HEK293 (cell line): ENCODE measurements around the gene MATN1.

Experiments used
- BCL11A ChIP-seq: fragments of 450-650 bp; formaldehyde crosslinking; IDR thresholded peaks from 2 replicates; pipeline ENCODE4 v1.5.1; 2016; ENCODE audit warnings: low read depth, missing biosample characterization, missing genetic modification characterization
- CTCF ChIP-seq: fragments of 450-650 bp; formaldehyde crosslinking; IDR thresholded peaks from 2 replicates; pipeline ENCODE4 v1.5.1; 2016; ENCODE audit warnings: missing biosample characterization, missing genetic modification characterization
- KLF16 ChIP-seq: fragments of 450-650 bp; formaldehyde crosslinking; IDR thresholded peaks from 2 replicates; pipeline ENCODE4 v1.5.1; 2017; ENCODE audit warnings: missing biosample characterization, missing genetic modification characterization
- MEIS1 ChIP-seq: sonication (generic); formaldehyde crosslinking; IDR thresholded peaks from 2 replicates; pipeline ENCODE4 v1.8.1; 2022; ENCODE audit warnings: missing genetic modification reagents, mild to moderate bottlenecking, borderline replicate concordance
- MZF1 ChIP-seq: fragments of 450-650 bp; formaldehyde crosslinking; IDR thresholded peaks from 2 replicates; pipeline ENCODE4 v1.5.1; 2017; ENCODE audit warnings: missing biosample characterization, missing genetic modification characterization, borderline replicate concordance
- ZBTB21 ChIP-seq: fragments of 450-650 bp; formaldehyde crosslinking; IDR thresholded peaks from 2 replicates; pipeline ENCODE4 v1.5.1; 2017; ENCODE audit warnings: missing biosample characterization, missing genetic modification characterization
- ZNF138 ChIP-seq: fragments of 450-650 bp; formaldehyde crosslinking; IDR thresholded peaks from 2 replicates; pipeline ENCODE4 v1.5.1; 2016; ENCODE audit warnings: missing biosample characterization, missing genetic modification characterization, borderline replicate concordance
- ZNF202 ChIP-seq: fragments of 450-650 bp; formaldehyde crosslinking; IDR thresholded peaks from 2 replicates; pipeline ENCODE4 v1.5.1; 2016; ENCODE audit warnings: missing biosample characterization, missing genetic modification characterization, borderline replicate concordance
- ZNF221 ChIP-seq: fragments of 450-650 bp; formaldehyde crosslinking; IDR thresholded peaks from 2 replicates; pipeline ENCODE4 v1.5.1; 2017; ENCODE audit warnings: missing biosample characterization, missing genetic modification characterization, borderline replicate concordance
- ZNF610 ChIP-seq: fragments of 450-650 bp; formaldehyde crosslinking; IDR thresholded peaks from 2 replicates; pipeline ENCODE4 v1.5.1; 2016; ENCODE audit warnings: missing biosample characterization, missing genetic modification characterization, borderline replicate concordance
- ZNF624 ChIP-seq: fragments of 450-650 bp; formaldehyde crosslinking; IDR thresholded peaks from 2 replicates; pipeline ENCODE4 v1.5.1; 2017; ENCODE audit warnings: missing biosample characterization, missing genetic modification characterization
- TF ChIP-seq, protein P1 (sequence below): fragments of 450-650 bp; formaldehyde crosslinking; IDR thresholded peaks from 2 replicates; pipeline ENCODE4 v1.5.1; 2016; ENCODE audit warnings: missing biosample characterization, missing genetic modification characterization
- TF ChIP-seq, protein P2 (sequence below): fragments of 450-650 bp; formaldehyde crosslinking; conservative IDR thresholded peaks from 2 replicates; pipeline ENCODE4 v1.5.1; 2016; ENCODE audit warnings: low read depth, missing biosample characterization, missing genetic modification characterization

GRCh38 chr1:30748098-30748698, 24.8 kb upstream of the MATN1 start:
- TF ChIP-seq ZNF624 (tag by site-specific recombination) = no peak
- TF ChIP-seq, protein P1, sequence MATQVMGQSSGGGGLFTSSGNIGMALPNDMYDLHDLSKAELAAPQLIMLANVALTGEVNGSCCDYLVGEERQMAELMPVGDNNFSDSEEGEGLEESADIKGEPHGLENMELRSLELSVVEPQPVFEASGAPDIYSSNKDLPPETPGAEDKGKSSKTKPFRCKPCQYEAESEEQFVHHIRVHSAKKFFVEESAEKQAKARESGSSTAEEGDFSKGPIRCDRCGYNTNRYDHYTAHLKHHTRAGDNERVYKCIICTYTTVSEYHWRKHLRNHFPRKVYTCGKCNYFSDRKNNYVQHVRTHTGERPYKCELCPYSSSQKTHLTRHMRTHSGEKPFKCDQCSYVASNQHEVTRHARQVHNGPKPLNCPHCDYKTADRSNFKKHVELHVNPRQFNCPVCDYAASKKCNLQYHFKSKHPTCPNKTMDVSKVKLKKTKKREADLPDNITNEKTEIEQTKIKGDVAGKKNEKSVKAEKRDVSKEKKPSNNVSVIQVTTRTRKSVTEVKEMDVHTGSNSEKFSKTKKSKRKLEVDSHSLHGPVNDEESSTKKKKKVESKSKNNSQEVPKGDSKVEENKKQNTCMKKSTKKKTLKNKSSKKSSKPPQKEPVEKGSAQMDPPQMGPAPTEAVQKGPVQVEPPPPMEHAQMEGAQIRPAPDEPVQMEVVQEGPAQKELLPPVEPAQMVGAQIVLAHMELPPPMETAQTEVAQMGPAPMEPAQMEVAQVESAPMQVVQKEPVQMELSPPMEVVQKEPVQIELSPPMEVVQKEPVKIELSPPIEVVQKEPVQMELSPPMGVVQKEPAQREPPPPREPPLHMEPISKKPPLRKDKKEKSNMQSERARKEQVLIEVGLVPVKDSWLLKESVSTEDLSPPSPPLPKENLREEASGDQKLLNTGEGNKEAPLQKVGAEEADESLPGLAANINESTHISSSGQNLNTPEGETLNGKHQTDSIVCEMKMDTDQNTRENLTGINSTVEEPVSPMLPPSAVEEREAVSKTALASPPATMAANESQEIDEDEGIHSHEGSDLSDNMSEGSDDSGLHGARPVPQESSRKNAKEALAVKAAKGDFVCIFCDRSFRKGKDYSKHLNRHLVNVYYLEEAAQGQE (tag by site-specific recombination) = no peak
- TF ChIP-seq ZNF610 (tag by site-specific recombination) = no peak
- TF ChIP-seq ZNF221 (tag by site-specific recombination) = no peak
- TF ChIP-seq, protein P2, sequence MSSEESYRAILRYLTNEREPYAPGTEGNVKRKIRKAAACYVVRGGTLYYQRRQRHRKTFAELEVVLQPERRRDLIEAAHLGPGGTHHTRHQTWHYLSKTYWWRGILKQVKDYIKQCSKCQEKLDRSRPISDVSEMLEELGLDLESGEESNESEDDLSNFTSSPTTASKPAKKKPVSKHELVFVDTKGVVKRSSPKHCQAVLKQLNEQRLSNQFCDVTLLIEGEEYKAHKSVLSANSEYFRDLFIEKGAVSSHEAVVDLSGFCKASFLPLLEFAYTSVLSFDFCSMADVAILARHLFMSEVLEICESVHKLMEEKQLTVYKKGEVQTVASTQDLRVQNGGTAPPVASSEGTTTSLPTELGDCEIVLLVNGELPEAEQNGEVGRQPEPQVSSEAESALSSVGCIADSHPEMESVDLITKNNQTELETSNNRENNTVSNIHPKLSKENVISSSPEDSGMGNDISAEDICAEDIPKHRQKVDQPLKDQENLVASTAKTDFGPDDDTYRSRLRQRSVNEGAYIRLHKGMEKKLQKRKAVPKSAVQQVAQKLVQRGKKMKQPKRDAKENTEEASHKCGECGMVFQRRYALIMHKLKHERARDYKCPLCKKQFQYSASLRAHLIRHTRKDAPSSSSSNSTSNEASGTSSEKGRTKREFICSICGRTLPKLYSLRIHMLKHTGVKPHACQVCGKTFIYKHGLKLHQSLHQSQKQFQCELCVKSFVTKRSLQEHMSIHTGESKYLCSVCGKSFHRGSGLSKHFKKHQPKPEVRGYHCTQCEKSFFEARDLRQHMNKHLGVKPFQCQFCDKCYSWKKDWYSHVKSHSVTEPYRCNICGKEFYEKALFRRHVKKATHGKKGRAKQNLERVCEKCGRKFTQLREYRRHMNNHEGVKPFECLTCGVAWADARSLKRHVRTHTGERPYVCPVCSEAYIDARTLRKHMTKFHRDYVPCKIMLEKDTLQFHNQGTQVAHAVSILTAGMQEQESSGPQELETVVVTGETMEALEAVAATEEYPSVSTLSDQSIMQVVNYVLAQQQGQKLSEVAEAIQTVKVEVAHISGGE = no peak
- no peak for TF ChIP-seq BCL11A
- no peak for TF ChIP-seq CTCF (tag by site-specific recombination)
- no peak for TF ChIP-seq ZBTB21 (tag by site-specific recombination)
- TF ChIP-seq ZNF202 (tag by site-specific recombination) = no peak
- no peak for TF ChIP-seq ZNF138 (tag by site-specific recombination)
- TF ChIP-seq MEIS1 (CRISPR knock-in tag) = no peak
- no peak for TF ChIP-seq KLF16 (tag by site-specific recombination)
- TF ChIP-seq MZF1 = no peak
